Stimulated activated CD4-positive, alpha-beta T cell treated with anti-CD3 and anti-CD28 coated beads, Interleukin-4, amount 100 ng/mL, for 4 hours (primary cell): Measurements from ENCODE around the gene SCYL1.
"Not testable (repeated sequence)": the region's sequence is repeated elsewhere in the genome, so short reads cannot be mapped to it uniquely, and the experiment has no call there.

Experiments used
- DNase-seq, 2 experiments: peaks; one replicate each; pipeline ENCODE4 v3.0.0-alpha.2; 2020

Gene SCYL1

GRCh38 chr11:65555693-65556231 is 30.9 kb downstream of the SCYL1 start:
- DNase-seq: no peak

- DNase-seq: no peak
Measured at GRCh38 chr11:65556470-65557279, 31.8 kb downstream of the SCYL1 start.

GRCh38 chr11:65557280-65558001 is 32.6 kb downstream of the SCYL1 start:
- no peak for DNase-seq

GRCh38 chr11:65558002-65558929 is 33.4 kb downstream of the SCYL1 start, which contains the start of gene LTBP3:
LTBP3 (minus strand) TSS chr11:65558359; CDS start chr11:65557959, 400 bp downstream.
- DNase-seq: peak in 1 of 2 experiments; percentile 47

GRCh38 chr11:65558930-65559509 is 34.1 kb downstream of the SCYL1 start:
- no peak for DNase-seq

GRCh38 chr11:65559535-65559934 is 34.7 kb downstream of the SCYL1 start:
- DNase-seq: no peak

GRCh38 chr11:65559951-65560537 is 35.2 kb downstream of the SCYL1 start:
- no peak for DNase-seq

- no peak for DNase-seq
Measured at GRCh38 chr11:65560555-65561418, 35.9 kb downstream of the SCYL1 start.

- no peak for DNase-seq
Measured at GRCh38 chr11:65562020-65562419, 37.1 kb downstream of the SCYL1 start.

- no peak for DNase-seq
Measured at GRCh38 chr11:65562788-65563187, 37.9 kb downstream of the SCYL1 start.

GRCh38 chr11:65563601-65564000 is 38.7 kb downstream of the SCYL1 start:
- DNase-seq: no peak

GRCh38 chr11:65564879-65565559 is 40.1 kb downstream of the SCYL1 start:
- not testable (repeated sequence) for DNase-seq

- DNase-seq: no peak
Measured at GRCh38 chr11:65565624-65566453, 41.0 kb downstream of the SCYL1 start.

GRCh38 chr11:65569164-65569972 is 44.5 kb downstream of the SCYL1 start:
- no peak for DNase-seq

- peak; percentile 96 to 98 for DNase-seq
Measured at GRCh38 chr11:65569973-65570918, 45.4 kb downstream of the SCYL1 start, which contains the start of gene ZNRD2. ZNRD2 (plus strand) TSS chr11:65570477; CDS start chr11:65570492, 15 bp downstream.

GRCh38 chr11:65571420-65571819 is 46.5 kb downstream of the SCYL1 start:
- DNase-seq: no peak

GRCh38 chr11:65571940-65572339 is 47.1 kb downstream of the SCYL1 start:
- no peak for DNase-seq
